ENCODE data around the gene ARHGAP4.

ARHGAP4 gene

DNA sequence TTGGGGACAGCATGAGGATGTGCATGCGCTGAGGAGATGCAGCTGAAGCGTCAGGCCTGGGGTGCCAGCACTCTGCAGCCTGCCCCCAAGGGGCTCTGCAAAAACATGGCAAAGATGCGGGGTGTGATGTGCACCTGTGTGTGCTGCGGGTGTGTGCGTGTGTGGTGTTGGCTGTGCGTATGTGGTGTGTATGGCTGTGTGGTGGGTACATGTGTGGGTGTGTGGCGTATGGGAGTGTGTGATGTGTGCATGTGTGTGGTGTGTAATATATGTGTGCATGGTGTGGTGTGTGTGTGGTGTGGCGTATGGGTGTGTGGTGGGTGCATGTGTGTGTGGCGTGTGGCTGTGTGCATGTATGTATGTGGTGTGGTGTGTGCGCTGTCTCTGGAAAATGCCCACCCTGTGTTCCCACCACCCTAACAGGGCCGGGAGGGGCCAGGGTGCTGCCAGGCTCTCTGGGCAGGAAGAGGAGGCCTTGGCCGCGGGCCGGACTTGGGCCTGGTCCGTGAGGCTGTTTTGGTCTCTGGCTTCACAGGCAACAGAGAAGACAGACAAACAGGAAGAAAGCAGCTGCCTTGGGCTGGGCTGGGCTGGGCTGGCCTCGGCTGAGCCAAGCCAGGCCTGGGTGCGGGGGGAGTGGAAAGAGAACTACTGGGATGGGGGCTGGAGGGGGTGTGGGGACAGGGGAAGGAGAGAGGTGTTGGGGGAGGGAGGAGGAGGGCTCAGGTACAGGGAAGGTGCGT lies 22.7 kb downstream of the ARHGAP4 start:
- DNase-seq = no peak

DNA sequence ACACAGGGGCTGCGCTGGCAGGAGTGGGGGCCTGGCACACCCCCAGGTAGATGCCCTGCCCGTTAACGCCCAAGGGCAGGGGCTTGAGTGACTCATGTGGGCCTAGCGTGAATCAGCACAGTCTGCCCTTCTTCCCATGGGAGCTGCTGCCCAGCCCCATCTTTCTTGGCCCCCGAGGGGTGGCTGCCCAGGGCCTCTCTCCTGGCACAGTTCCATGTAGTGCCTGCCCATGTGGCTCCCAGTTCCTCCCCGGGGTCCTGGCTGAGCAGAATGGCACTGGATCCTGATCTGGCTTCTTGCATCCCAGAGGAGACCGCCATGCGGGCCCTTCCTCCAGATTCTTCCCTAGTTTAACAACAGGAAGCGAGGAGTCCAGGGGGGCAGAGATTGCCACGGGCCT lies 23.7 kb downstream of the ARHGAP4 start:
- DNase-seq = no peak

- DNase-seq = no peak
These were observed 24.3 kb downstream of the ARHGAP4 start for GRCh38 chrX:153901753-153902140.

DNA sequence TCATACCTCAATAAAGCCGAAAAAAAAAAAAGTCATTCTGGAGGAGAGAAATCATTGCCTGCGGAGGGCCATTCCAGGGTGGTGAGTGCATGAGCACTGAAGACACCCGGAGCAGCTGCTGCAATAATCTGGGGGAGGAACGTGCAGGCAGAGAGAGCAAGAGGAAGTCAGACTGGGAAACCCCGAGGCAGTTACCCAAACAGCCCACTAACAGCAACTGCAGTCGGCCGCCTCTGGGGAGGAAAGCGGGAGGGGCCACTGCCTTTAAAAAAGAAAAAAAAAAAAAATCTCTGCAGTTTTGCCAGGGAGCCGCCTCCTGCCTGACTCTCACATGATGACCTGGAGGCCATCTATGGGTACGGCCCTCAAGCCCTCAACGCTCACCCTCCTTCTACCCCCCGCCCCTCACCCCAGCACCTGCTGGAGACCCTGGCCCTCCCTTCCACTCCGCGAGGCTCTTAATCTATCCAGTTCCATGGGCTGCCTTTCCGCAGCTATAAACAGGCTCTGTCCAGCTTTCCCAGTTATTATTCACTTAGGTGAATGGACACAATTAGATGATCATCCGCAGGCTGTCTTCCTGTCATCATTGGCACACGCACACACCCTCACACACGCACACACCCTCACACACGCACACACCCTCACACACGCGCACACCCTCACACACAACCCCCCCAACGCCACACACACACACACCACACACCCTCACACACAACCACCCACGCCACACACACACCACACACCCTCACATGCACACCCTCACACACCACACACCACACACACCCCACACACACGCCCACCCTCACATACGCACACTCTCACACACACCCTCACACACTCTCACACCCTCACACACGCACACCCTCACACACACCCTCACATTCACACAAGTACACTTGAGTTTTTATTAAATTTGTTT lies 25.0 kb downstream of the ARHGAP4 start:
- peak; percentile 76 to 93 for DNase-seq

GRCh38 chrX:153897899-153898298 lies 28.2 kb downstream of the ARHGAP4 start:
- DNase-seq = no peak

GRCh38 chrX:153889123-153889522 lies 36.9 kb downstream of the ARHGAP4 start:
- no peak for DNase-seq

DNA sequence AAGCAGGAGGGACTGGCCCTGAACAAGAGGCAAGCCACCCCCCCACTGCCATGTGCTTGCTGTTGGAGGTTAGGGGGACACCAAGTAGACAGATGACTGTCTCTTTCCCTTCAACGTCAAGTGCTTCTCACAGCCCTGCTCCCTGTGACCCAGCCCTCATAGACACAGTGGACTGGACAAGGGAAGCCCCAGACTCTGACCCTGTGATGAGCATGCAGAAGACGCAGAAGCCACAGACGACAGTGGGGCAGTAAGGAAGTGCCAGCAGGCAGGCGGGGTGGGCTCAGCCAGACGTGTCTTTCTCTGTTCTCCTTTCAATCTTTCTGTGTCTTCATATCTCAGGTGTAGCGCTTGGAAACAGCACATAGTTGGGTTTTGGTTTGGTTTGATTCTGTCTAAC lies 37.7 kb downstream of the ARHGAP4 start:
- no peak for DNase-seq

- no peak for DNase-seq
These were observed 38.7 kb downstream of the ARHGAP4 start for GRCh38 chrX:153887385-153887784.

DNA sequence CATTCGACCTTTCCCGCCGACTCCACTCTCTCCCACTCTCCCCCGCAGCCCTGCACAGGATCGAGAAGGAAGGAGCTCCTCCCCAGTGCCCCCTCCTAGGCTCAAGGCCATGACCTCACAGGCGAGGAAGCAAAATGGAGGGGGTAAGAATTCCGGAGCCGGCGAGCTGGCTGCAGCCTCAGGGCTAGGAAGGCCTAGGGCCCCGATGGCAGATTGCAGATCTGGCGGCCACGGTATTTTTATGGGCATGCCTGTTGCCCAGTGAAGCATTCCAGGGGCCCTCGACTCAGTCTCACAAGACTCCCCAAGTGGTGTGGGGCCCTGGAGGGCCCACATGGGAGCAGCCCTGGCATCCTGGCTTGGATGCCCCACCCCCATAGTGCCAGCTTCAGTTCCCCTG lies 39.1 kb downstream of the ARHGAP4 start:
- DNase-seq = no peak

- DNase-seq = no peak
These were observed 39.8 kb downstream of the ARHGAP4 start, which contains the start of gene L1CAM for GRCh38 chrX:153885968-153886903. L1CAM (minus strand) TSS chrX:153886173; CDS start chrX:153875836, 10,337 bp downstream.

- DNase-seq = no peak
These were observed 40.8 kb downstream of the ARHGAP4 start for GRCh38 chrX:153885208-153885787.

- no peak for DNase-seq
These were observed 41.5 kb downstream of the ARHGAP4 start for GRCh38 chrX:153884590-153884989.

DNA sequence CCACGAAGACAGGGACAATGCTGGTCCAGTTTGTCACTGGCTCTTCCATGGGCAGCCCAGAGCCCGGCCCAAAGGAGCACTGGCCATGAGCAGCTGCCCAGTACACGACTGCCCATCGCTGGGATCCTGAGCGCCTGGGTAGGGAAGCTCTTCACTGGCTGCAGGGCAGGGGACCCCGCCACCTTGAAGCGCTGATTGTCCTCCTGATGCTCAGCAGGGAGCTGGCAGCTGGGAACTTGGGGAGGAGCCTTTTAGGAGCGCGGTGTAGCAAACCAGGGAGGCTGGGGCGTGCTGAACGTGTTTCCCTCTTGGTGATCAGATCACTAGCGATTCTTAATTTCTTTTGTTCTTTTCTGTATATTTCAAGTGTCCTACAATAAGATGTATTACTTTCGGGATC lies 41.9 kb downstream of the ARHGAP4 start:
- no peak for DNase-seq

DNA sequence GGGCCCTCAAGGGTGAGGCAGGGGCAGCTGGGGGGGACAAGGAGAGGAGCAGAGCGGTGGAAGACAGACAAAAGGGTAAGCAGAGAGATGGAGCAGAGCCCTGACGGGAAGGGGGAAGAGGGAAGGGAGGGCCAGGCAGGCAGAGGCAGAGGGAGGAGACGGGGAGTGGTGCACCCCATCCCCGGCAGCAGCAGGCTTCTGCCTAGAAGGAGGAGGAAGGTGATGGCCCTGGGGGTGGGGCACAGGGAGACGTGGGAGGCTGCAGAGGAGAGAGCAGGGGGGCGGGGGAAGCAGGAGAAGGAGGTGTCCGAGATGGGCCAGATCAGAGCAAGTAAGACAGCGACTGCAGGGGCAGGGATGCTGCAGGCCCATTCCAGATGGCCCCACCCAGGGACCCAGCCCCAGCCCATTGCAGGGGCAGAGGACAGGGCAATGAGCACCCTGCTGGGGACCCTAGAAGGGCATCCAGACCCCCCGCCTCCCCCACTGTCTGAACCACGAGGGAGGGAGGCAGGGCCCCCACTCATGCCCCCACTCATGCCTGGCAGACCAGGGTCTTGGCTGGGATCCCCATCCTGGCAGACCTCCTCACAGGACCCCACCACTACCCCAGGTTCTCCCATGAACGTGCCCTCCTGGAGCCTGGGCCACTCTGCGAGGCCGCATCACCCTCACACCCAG lies 42.8 kb downstream of the ARHGAP4 start:
- no peak for DNase-seq

GRCh38 chrX:153882557-153882956 lies 43.5 kb downstream of the ARHGAP4 start:
- DNase-seq = no peak

DNA sequence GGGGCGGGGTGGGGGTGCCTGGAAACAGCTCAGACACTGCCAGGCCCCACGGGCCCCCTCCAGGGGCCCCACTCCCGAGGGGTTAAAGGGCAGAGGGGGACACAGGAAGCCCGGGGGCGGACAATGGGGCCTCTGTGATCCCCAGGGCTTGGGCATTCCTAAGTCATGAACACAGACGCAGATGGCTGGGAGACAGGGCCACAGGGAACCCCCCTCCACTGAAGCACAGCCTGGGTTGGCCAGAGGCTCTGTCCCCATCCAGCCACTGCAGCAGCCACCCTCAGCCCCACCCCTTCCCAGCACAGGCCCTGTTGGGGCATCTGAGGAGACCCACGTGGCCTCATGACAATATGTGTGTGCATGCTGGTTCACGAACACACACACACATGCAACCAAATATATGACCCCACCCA lies 44.0 kb downstream of the ARHGAP4 start:
- DNase-seq = no peak

DNA sequence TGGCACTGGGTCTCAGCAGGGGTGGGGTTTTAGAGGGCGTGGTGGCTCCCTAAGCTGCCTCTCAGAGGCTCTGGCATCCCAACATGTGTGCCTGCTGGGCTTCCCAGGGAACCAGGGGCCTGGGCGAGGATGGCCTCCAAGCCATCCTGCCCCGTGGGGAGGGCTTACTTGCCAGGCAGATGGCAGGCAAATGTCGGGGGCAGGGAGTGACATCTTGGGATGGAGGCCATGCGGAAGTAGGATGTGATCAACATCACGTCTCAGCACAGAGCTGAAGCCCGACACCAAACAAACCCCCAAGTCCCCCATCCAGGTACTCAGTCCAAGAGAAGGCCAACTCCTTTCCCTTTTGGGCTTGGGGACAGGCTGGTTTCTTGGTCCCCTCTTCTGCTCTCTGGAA lies 44.8 kb downstream of the ARHGAP4 start:
- no peak for DNase-seq

DNA sequence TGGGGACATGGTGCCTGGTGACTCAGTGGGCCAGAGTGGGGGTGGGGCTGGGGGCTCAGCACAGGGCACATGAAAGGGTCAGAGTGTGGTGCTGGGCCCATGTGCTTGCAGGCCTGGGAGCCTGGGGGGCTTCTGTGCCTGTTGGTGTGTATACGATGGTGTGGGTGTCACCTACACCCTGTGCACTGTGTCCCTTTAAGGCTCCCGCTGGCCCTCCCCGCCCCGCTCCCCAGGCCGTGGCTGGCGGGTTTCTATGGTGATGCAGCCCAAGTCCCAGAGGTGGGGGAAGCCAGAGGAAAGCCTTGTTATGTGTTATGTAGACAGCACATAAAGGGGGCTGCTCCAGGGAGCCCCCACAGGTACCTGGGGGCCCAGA lies 45.6 kb downstream of the ARHGAP4 start:
- no peak for DNase-seq

DNA sequence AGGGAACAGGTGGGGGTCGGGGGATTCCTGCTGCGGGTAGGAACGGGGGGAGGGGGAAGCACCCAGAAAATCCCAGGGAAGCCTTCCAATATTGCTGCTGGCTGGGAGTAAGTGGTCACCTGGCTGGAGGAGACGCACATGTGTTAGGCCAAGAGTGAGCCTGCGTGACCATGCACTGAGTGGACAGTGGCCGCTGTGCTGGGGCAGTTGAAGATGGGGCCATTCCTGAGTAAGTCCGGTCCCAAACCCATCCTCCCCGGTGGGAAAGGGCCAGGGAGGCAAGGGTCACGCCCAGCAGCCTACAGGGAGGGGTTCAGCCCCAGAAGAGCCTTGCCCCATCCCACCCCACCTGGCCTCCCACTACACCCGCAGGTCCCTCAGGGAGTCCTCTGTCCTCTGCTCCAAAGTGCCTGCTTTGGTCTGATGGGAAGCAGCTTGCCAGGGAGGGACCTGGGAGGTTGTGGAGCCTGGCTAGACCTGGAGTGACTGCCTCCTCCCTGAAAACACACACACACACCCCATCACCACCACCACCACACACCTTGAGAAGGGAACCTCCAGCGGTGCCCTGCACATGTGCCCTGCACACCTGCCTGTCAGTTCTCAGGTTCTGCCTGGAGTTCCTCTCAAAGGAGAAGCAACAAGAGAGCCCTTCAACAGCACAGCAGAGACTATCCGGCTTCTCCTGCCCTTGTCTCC lies 46.2 kb downstream of the ARHGAP4 start:
- DNase-seq = no peak

- DNase-seq = no peak
These were observed 47.0 kb downstream of the ARHGAP4 start for GRCh38 chrX:153878969-153879653.

DNA sequence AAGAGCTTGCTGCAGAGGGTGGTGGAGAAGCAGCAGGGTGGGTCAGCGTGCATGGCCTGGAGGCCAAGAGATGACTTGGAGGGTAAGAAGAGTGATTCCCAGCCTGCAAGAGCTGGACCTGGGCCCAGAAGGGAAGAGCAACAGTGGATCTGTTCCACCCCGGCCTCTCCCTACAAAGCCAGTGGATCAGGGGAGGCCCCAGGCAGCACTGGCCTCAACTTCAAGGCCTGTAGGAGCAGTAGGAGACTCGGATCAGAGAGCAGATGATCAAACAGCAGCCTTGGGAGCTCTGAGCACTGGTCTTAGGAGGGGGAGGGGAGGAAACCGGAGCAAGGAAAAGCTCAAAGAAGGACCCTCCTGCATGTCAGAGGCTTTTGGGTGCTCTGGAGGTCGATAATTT lies 47.7 kb downstream of the ARHGAP4 start:
- DNase-seq = no peak
